ENCODE data around the gene CPAMD8.
"Not testable (repeated sequence)": the region's sequence is repeated elsewhere in the genome, so short reads cannot be mapped to it uniquely, and the experiment has no call there.

The CPAMD8 gene

GRCh38 chr19:16996838-16997490, 29.6 kb downstream of the CPAMD8 start:
- not testable (repeated sequence) for DNase-seq

- DNase-seq = no peak
These were observed 37.9 kb downstream of the CPAMD8 start for GRCh38 chr19:16988661-16989060.

- no peak for DNase-seq
These were observed 41.2 kb downstream of the CPAMD8 start for GRCh38 chr19:16985403-16985802.

- not testable (repeated sequence) for DNase-seq
These were observed 44.0 kb downstream of the CPAMD8 start for GRCh38 chr19:16982586-16982985.

GRCh38 chr19:16978839-16979802, 47.5 kb downstream of the CPAMD8 start:
- no peak for DNase-seq

- no peak for DNase-seq
These were observed 48.5 kb downstream of the CPAMD8 start for GRCh38 chr19:16978156-16978555.

- DNase-seq = no peak
These were observed 49.3 kb downstream of the CPAMD8 start for GRCh38 chr19:16977306-16977705.

- no peak for DNase-seq
These were observed 50.2 kb downstream of the CPAMD8 start for GRCh38 chr19:16976446-16976845.

GRCh38 chr19:16970821-16971220, 55.8 kb downstream of the CPAMD8 start:
- no peak for DNase-seq

GRCh38 chr19:16969135-16969534, 57.5 kb downstream of the CPAMD8 start:
- no peak for DNase-seq

- not testable (repeated sequence) for DNase-seq
These were observed 65.4 kb downstream of the CPAMD8 start for GRCh38 chr19:16960996-16961822.

GRCh38 chr19:16958277-16958676, 68.3 kb downstream of the CPAMD8 start:
- not testable (repeated sequence) for DNase-seq

- no peak for DNase-seq
These were observed 68.8 kb downstream of the CPAMD8 start for GRCh38 chr19:16957855-16958254.

- no peak for DNase-seq
These were observed 69.4 kb downstream of the CPAMD8 start for GRCh38 chr19:16957151-16957701.

GRCh38 chr19:16955161-16955560, 71.4 kb downstream of the CPAMD8 start:
- no peak for DNase-seq

GRCh38 chr19:16952046-16952445, 74.6 kb downstream of the CPAMD8 start:
- DNase-seq = no peak

- DNase-seq = no peak
These were observed 75.1 kb downstream of the CPAMD8 start for GRCh38 chr19:16951529-16951928.

- DNase-seq = no peak
These were observed 77.0 kb downstream of the CPAMD8 start for GRCh38 chr19:16949496-16950023.

GRCh38 chr19:16946951-16947940, 79.4 kb downstream of the CPAMD8 start:
- DNase-seq = no peak

- no peak for DNase-seq
These were observed 80.7 kb downstream of the CPAMD8 start for GRCh38 chr19:16945762-16946465.

GRCh38 chr19:16945364-16945714, 81.3 kb downstream of the CPAMD8 start:
- DNase-seq = no peak

All from stimulated activated naive CD4-positive, alpha-beta T cell (primary cell).